Mesenchymal stem cell (in vitro differentiated cells and primary cell): ENCODE measurements around the gene ARHGAP15.

ENCODE experiments used
- DNase-seq: peaks from one replicate; pipeline ENCODE4 v3.0.0-alpha.2; 2013
- H2AFZ ChIP-seq: one replicate; pipeline ENCODE4 v1.6.1; 2013; ENCODE audit warnings: low read depth, mild to moderate bottlenecking, control low read depth, inconsistent platforms, low read length, moderate library complexity
- H2AK5ac ChIP-seq: 2 replicates; pipeline ENCODE4 v1.6.1; 2013; ENCODE audit warnings: low read length, moderate library complexity, mild to moderate bottlenecking, inconsistent platforms; ENCODE audit not compliant: severe bottlenecking
- H2BK120ac ChIP-seq: one replicate; pipeline ENCODE4 v1.6.1; 2013; ENCODE audit warnings: low read depth, mild to moderate bottlenecking, inconsistent platforms, low read length, moderate library complexity
- H2BK12ac ChIP-seq, 2 experiments: one replicate each; pipeline ENCODE4 v1.6.1; 2013; ENCODE audit warnings: inconsistent platforms in 2 of 2, low read length in 2 of 2, mild to moderate bottlenecking in 2 of 2, moderate library complexity in 2 of 2, control low read depth in 1 of 2
- H2BK15ac ChIP-seq: one replicate; pipeline ENCODE4 v1.6.1; 2013; ENCODE audit warnings: mild to moderate bottlenecking, low read depth, inconsistent platforms; ENCODE audit not compliant: poor library complexity, severe bottlenecking
- H2BK5ac ChIP-seq: 2 replicates; pipeline ENCODE4 v1.6.1; 2013; ENCODE audit warnings: low read depth, mild to moderate bottlenecking, low read length, control low read depth, inconsistent platforms; ENCODE audit not compliant: poor library complexity, severe bottlenecking
- H3K14ac ChIP-seq, 2 experiments: one replicate each; pipeline ENCODE4 v1.6.1; 2013; ENCODE audit warnings: inconsistent platforms in 2 of 2, low read length in 2 of 2, control low read depth in 1 of 2, mild to moderate bottlenecking in 1 of 2, moderate library complexity in 1 of 2
- H3K18ac ChIP-seq, 2 experiments: one replicate each; pipeline ENCODE4 v1.6.1; 2013; ENCODE audit warnings: inconsistent platforms in 2 of 2, low read length in 2 of 2, control low read depth in 1 of 2, low read depth in 1 of 2, mild to moderate bottlenecking in 1 of 2
- H3K23ac ChIP-seq, 2 experiments: one replicate each; pipeline ENCODE4 v1.6.1; 2013; ENCODE audit warnings: inconsistent platforms in 2 of 2, low read length in 2 of 2, mild to moderate bottlenecking in 2 of 2, moderate library complexity in 2 of 2, control low read depth in 1 of 2
- H3K27ac ChIP-seq: 2 replicates; pipeline ENCODE4 v1.5.1; 2013; ENCODE audit warnings: mild to moderate bottlenecking, moderate library complexity, low read length, control low read depth, inconsistent platforms; ENCODE audit not compliant: poor library complexity, severe bottlenecking
- H3K27me3 ChIP-seq, 2 experiments: 2 replicates each; pipeline versions ENCODE4 v1.6.1 to v1.7.0; 2013; ENCODE audit warnings: low read length in 2 of 2, mild to moderate bottlenecking in 2 of 2, moderate library complexity in 2 of 2, control low read depth in 1 of 2, inconsistent platforms in 1 of 2; ENCODE audit not compliant: control insufficient read depth in 1 of 2, insufficient read depth in 1 of 2
- H3K36me3 ChIP-seq, 2 experiments: 2 replicates each; pipeline versions ENCODE4 v1.6.1 to v1.7.0; 2013; ENCODE audit warnings: low read length in 2 of 2, control low read depth in 1 of 2, inconsistent platforms in 1 of 2, low read depth in 1 of 2, mild to moderate bottlenecking in 1 of 2; ENCODE audit not compliant: insufficient read depth in 2 of 2, control insufficient read depth in 1 of 2
- H3K4ac ChIP-seq, 2 experiments: one replicate each; pipeline ENCODE4 v1.6.1; 2013; ENCODE audit warnings: inconsistent platforms in 2 of 2, low read length in 2 of 2, mild to moderate bottlenecking in 2 of 2, moderate library complexity in 2 of 2, control low read depth in 1 of 2, low read depth in 1 of 2
- H3K4me1 ChIP-seq: 2 replicates; pipeline ENCODE4 v1.6.1; 2013; ENCODE audit warnings: low read depth, low read length, control low read depth; ENCODE audit not compliant: control insufficient read depth, insufficient read depth
- H3K4me2 ChIP-seq: 2 replicates; pipeline ENCODE4 v1.6.1; 2013; ENCODE audit warnings: low read length, mild to moderate bottlenecking, inconsistent platforms; ENCODE audit not compliant: poor library complexity, severe bottlenecking
- H3K4me3 ChIP-seq, 2 experiments: 2 replicates each; pipeline versions ENCODE4 v1.5.1 to v1.7.0; 2013; ENCODE audit warnings: low read length in 2 of 2, mild to moderate bottlenecking in 2 of 2, control low read depth in 1 of 2, low read depth in 1 of 2; ENCODE audit not compliant: insufficient read depth in 1 of 2
- H3K79me1 ChIP-seq: replicated peaks from 2 replicates; pipeline ENCODE4 v1.6.1; 2013; ENCODE audit warnings: mild to moderate bottlenecking, control low read depth, low read length, inconsistent platforms; ENCODE audit not compliant: poor library complexity, severe bottlenecking
- H3K9ac ChIP-seq: 2 replicates; pipeline ENCODE4 v1.7.0; 2013; ENCODE audit warnings: mild to moderate bottlenecking, low read length, moderate library complexity
- H3K9me3 ChIP-seq: 2 replicates; pipeline ENCODE4 v1.7.0; 2013; ENCODE audit warnings: mild to moderate bottlenecking, low read length; ENCODE audit not compliant: control insufficient read depth
- H4K8ac ChIP-seq: one replicate; pipeline ENCODE4 v1.6.1; 2013; ENCODE audit warnings: inconsistent platforms, mild to moderate bottlenecking, low read length, moderate library complexity
- H4K91ac ChIP-seq: one replicate; pipeline ENCODE4 v1.6.1; 2013; ENCODE audit warnings: mild to moderate bottlenecking, low read length, inconsistent platforms
- WGBS: methylation state at CpG from one replicate; pipeline ENCODE4 v1.1.7; 2013; ENCODE audit warnings: mixed read lengths; 5-methylcytosine and 5-hydroxymethylcytosine counted together

ARHGAP15 gene

DNA sequence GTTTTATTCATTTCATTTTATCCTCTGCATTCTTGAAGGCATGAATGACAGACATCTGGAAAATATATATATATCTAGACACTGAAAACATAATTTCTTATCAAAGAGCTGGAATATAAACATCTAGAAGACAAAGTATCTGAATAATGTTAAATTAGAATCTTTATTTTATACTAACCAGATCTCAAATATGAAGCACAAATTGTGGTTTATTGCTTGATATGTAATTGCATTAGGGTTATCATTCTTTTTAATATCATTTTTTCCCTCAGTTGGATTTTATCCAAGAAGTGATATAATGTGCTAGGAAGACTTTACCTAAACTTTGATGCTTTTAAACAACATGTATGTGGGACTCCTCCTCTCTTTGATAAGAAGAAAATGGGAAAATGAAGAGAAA is 331.2 kb downstream of the ARHGAP15 start:
- Histone ChIP-seq H3K4ac (no peak overlapping the region), H4K91ac (no peak overlapping the region), H2AK5ac (no peak overlapping the region), H3K36me3 (no peaks in the 10 kb centered on the region), H2BK5ac (no peak overlapping the region), H3K27ac (no peak overlapping the region), H3K4me3 (no peak overlapping the region), H2BK120ac (no peak overlapping the region), H3K4me2 (no peak overlapping the region), H3K23ac (no peak overlapping the region), H3K9ac (no peak overlapping the region), H3K9me3 (peaks cover 5% of the 10 kb centered on the region), H3K27me3 (no peaks in the 10 kb centered on the region), H3K4me1 (no peaks in the 10 kb centered on the region), H3K18ac (no peak overlapping the region), H4K8ac (no peak overlapping the region), H3K14ac (no peak overlapping the region), H2BK15ac (no peak overlapping the region), H2AFZ (no peak overlapping the region), H2BK12ac (no peak overlapping the region), H3K79me1 (no peaks in the 10 kb centered on the region)
- DNase-seq = no peak

DNA sequence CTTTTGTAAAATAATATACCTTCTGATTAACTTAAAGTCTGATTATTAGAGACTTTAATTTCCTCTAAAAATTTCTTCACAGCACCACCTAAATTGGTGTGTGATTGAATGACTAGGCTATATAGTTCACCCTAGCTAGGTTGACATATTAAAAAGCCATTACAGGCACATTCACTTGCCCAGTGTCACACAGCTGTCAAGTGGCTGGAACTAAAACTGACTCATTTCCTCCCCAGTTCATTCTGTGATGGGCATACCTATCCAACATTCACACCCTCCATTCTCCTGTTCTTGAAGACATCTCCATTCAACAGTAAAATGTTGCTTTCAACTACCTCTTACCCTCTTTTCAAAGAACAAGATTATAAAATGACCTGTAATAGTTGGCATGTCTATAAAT is 334.5 kb downstream of the ARHGAP15 start:
- H3K9ac ChIP-seq = no peak overlapping the region
- H2BK15ac ChIP-seq = no peak overlapping the region
- H3K23ac ChIP-seq = no peak overlapping the region
- no peak overlapping the region for H2BK5ac ChIP-seq
- no peaks in the 10 kb centered on the region for H3K36me3 ChIP-seq
- H3K9me3 ChIP-seq = no peaks in the 10 kb centered on the region
- no peak overlapping the region for H3K18ac ChIP-seq
- H3K4ac ChIP-seq = no peak overlapping the region
- H4K91ac ChIP-seq = no peak overlapping the region
- H3K4me3 ChIP-seq = no peak overlapping the region
- no peaks in the 10 kb centered on the region for H3K27me3 ChIP-seq
- H3K79me1 ChIP-seq = no peaks in the 10 kb centered on the region
- no peaks in the 10 kb centered on the region for H3K4me1 ChIP-seq
- no peak overlapping the region for H3K27ac ChIP-seq
- H3K4me2 ChIP-seq = no peak overlapping the region
- H2BK12ac ChIP-seq = no peak overlapping the region
- no peak overlapping the region for H2BK120ac ChIP-seq
- DNase-seq = no peak
- no peak overlapping the region for H2AFZ ChIP-seq
- H4K8ac ChIP-seq = no peak overlapping the region
- H3K14ac ChIP-seq = no peak overlapping the region
- no peak overlapping the region for H2AK5ac ChIP-seq

DNA sequence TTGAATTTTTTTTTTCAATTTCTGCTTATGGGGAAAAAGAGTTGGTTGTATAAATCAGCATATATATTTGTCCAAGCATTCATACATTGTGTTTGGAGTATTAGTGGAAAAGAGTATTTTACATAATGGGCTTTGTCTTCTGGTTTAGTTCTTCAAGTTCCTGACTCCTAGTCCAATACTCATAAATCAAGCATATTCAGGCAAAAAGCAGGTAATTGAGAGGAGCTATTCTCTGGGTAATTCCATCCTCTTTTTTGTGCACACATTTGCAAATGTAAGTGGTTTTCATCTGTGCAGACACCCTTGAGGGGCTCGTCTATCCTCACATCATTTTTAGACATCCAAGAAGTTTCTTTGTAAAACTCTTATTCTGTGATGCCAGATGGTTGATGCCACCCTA is 337.2 kb downstream of the ARHGAP15 start:
- H2AFZ ChIP-seq = no peak overlapping the region
- no peak overlapping the region for H2BK5ac ChIP-seq
- H3K9me3 ChIP-seq = no peaks in the 10 kb centered on the region
- H3K4me1 ChIP-seq = no peaks in the 10 kb centered on the region
- WGBS = 100% methylated on average over 1 of the region's 1 CpG
- DNase-seq = no peak
- H4K8ac ChIP-seq = no peak overlapping the region
- H3K18ac ChIP-seq = no peak overlapping the region
- H3K4me2 ChIP-seq = no peak overlapping the region
- no peak overlapping the region for H3K9ac ChIP-seq
- H3K4me3 ChIP-seq = no peak overlapping the region
- H3K36me3 ChIP-seq = no peaks in the 10 kb centered on the region
- H2BK12ac ChIP-seq = no peak overlapping the region
- H3K27me3 ChIP-seq = no peaks in the 10 kb centered on the region
- no peak overlapping the region for H2AK5ac ChIP-seq
- H2BK15ac ChIP-seq = no peak overlapping the region
- H3K23ac ChIP-seq = no peak overlapping the region
- no peak overlapping the region for H4K91ac ChIP-seq
- H3K14ac ChIP-seq = no peak overlapping the region
- no peak overlapping the region for H2BK120ac ChIP-seq
- H3K4ac ChIP-seq = no peak overlapping the region
- no peaks in the 10 kb centered on the region for H3K79me1 ChIP-seq
- no peak overlapping the region for H3K27ac ChIP-seq

- H3K18ac ChIP-seq = no peak overlapping the region
Observed at GRCh38 chr2:143467011-143467410, 337.8 kb downstream of the ARHGAP15 start.

More at GRCh38 chr2:143467011-143467410, 337.8 kb downstream of the ARHGAP15 start:
- Histone ChIP-seq H3K4ac (no peak overlapping the region), H3K27me3 (no peaks in the 10 kb centered on the region), H3K27ac (no peak overlapping the region), H3K14ac (no peak overlapping the region), H3K23ac (no peak overlapping the region), H4K91ac (no peak overlapping the region), H3K79me1 (no peaks in the 10 kb centered on the region), H2AFZ (no peak overlapping the region), H3K36me3 (no peaks in the 10 kb centered on the region), H3K4me3 (no peak overlapping the region), H4K8ac (no peak overlapping the region), H2BK12ac (no peak overlapping the region), H3K4me1 (no peaks in the 10 kb centered on the region), H2AK5ac (no peak overlapping the region), H2BK120ac (no peak overlapping the region), H3K9ac (no peak overlapping the region), H3K4me2 (no peak overlapping the region), H2BK15ac (no peak overlapping the region), H3K9me3 (no peaks in the 10 kb centered on the region), H2BK5ac (no peak overlapping the region)
- 100% methylated on average over 2 of the region's 3 CpGs for WGBS
- DNase-seq = no peak
